GM21619 (cell line): ENCODE data around the gene SUSD4.
"Not testable (repeated sequence)": the region's sequence is repeated elsewhere in the genome, so short reads cannot be mapped to it uniquely, and the experiment has no call there.

Experiments used
- ATAC-seq: cut with Tn5 transposase; IDR thresholded peaks from one replicate; pipeline ENCODE4 v1.9.1; 2021; ENCODE audit not compliant: unreplicated experiment

SUSD4 gene

GRCh38 chr1:223299553-223299952, 64.4 kb downstream of the SUSD4 start:
- no peak for ATAC-seq

GRCh38 chr1:223298701-223299100, 65.3 kb downstream of the SUSD4 start:
- no peak for ATAC-seq

DNA sequence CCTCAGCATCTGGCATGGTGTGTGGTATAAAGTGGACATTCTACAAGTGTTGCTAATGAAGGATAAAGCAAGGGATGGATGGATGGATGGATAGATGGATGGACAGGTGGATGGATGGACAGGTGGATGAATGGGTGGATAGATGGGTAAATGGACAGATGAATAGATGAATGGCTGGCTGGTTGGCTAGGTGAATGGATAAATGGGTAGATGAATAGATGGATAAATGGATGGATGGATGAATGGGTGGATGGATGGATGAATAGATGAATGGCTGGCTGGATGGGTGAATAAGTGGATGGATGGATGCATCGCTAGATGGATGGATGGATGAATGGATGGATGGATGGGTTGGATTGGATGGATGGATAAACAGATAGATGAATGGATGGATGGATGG, 66.2 kb downstream of the SUSD4 start:
- ATAC-seq = no peak

GRCh38 chr1:223291796-223292195, 72.2 kb downstream of the SUSD4 start:
- no peak for ATAC-seq

- ATAC-seq = no peak
These were observed 73.6 kb downstream of the SUSD4 start for GRCh38 chr1:223290397-223290796.

GRCh38 chr1:223289621-223290020, 74.4 kb downstream of the SUSD4 start:
- ATAC-seq = no peak

GRCh38 chr1:223288826-223289225, 75.2 kb downstream of the SUSD4 start:
- ATAC-seq = no peak

GRCh38 chr1:223285452-223285851, 78.5 kb downstream of the SUSD4 start:
- no peak for ATAC-seq

- ATAC-seq = not testable (repeated sequence)
These were observed 80.3 kb downstream of the SUSD4 start for GRCh38 chr1:223283697-223284096.

- ATAC-seq = not testable (repeated sequence)
These were observed 85.7 kb downstream of the SUSD4 start for GRCh38 chr1:223278311-223278710.

DNA sequence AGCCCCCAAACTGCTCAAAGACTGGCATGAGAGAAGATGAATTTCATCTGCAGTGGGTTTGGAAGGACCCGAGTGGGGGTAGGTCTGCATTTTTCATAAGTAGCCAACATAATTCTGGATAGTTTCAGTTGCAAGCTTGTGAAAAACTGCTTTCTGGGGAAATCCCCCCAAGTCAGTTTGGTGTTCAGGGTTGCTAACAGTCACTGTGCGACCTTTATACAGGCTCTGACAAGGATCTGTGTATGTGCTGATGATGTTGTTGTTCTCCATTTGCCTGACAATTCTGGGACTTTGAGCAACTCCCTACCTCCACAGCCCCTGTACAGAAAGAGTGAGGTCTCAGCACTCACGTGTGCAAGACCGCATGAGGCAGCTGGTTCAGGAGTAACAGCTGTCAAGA, 87.9 kb downstream of the SUSD4 start:
- no peak for ATAC-seq

DNA sequence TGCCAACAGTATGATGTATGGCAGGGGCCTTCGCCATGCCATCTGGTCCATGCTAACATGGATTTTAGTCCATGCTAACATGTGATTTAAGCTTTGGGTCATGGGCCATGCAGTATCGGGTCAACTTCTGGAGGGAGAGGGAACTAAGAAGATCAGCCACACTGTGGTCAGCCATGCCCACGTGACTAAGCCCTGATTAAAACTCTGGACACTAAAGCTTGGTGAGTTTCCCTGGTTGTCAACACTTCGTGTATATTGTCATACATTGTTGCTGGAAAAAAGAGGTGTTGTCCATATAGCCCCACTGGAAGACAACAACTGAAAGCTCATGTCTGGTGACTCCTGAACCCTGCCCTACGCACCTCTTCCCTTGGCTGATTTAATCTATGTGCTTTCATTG, 90.5 kb downstream of the SUSD4 start:
- no peak for ATAC-seq

- ATAC-seq = no peak
These were observed 92.7 kb downstream of the SUSD4 start for GRCh38 chr1:223271085-223271781.

- ATAC-seq = no peak
These were observed 93.8 kb downstream of the SUSD4 start for GRCh38 chr1:223270155-223270554.

DNA sequence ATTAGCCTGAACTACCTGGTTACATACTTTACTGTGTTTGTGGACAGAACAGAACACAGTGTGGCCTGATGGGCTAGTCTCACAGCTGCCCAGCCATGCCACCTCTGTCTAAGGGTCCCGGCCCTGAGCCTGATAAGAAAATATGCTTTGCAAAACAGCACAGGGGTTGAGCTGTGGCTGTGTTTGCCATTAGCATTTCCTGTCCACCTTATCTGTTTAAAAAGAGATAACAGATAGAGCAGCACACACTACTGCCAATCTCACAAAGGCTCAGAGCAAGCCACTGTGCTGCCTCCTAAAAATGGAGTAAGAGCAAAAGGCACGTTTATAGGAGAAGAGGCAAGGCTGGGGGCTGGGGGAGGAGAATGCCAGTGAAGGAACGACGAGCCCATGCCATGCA, 95.0 kb downstream of the SUSD4 start:
- no peak for ATAC-seq

GRCh38 chr1:223266632-223267172, 97.3 kb downstream of the SUSD4 start:
- ATAC-seq = no peak

DNA sequence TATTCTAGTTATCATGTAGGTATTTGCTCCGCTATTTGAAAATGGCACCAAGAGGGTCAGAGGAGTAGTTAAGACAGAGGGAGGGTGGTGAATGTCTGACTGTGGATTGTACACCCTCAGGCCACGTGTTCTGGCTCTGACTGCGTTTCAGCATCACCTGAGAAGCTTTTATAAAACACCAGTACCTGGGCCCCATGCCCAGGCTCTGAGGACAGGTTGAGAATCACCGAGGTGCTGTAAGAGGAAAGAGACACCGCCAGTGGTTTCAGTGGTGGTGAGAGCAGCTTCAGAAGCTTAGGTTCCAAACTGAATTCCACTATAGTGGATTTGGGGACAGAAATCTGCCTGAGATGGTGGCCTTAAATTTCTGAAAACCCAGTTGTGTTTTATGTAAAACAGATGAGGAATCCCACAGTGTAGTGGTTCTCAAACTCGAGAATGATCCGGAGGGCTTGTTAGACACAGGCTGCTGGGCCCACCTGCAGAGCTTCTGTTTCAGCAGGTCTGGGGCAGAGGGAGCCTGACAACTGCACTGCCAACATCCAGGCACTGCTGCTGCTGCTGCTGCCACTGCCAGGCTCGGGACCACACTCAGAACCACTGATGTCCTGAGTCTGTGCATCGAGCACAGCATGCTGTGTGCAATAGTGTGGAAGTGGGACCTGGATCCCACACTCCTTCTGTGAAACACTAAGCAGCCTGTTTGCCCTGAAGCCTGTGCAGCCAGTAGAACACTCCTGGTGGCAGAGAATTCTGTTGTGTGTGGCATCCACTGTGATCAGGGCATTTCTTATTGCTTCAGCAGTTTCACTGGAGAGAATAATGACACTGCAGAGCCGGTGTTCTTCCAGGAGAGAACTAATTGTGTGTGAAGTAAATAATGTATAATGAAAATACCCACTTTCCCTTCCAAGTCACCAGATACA, 98.7 kb downstream of the SUSD4 start:
- ATAC-seq = no peak

- no peak for ATAC-seq
These were observed 99.4 kb downstream of the SUSD4 start for GRCh38 chr1:223264529-223264928.

DNA sequence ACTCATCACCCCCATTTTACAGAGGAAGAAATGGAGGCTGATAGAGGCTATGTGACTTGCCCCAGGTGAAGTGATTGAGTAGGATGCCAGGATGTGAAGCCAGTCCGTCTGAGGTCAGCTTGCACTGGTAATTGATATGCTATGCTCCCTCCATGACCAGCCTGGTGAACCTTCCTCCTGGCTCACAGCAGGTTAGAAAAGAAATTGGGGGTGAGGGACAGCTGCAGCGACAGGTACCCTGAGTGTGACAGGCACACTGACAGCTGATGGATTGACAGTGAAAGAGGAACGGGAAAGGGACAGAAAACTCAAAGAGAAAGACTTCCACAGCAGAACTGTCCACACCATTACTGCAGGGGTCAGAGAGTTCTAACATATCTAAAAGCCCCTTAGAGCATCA, 102.1 kb downstream of the SUSD4 start:
- ATAC-seq = no peak

DNA sequence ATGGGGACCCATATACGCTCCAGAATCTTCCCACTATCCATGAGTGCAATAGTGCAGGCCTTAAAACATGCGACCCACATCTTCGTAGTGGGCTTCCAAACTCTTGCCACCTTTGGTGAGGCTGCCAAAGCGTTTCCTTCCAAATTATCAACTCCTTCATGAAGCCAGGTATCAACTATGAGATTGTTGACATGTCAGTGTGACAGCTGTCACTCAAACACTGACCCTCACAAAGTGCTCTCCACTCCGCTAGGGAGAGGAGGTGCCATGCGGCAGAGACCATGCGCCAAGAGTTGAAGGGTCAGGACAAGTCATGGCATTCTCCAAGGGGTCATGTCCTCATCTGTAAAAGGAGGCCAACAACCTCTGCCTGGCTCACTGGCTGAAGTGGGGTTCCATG, 103.3 kb downstream of the SUSD4 start:
- no peak for ATAC-seq

GRCh38 chr1:223259462-223259861, 104.5 kb downstream of the SUSD4 start:
- no peak for ATAC-seq

GRCh38 chr1:223258751-223259198, 105.2 kb downstream of the SUSD4 start:
- ATAC-seq = no peak
